GM19099 (cell line): Measurements from ENCODE around the gene PPP4R3A.
A peak's percentile ranks its signal among the peaks of the same experiment; 100 is the strongest.

ENCODE experiments used
- POLR2A ChIP-seq: IDR thresholded peaks from 3 replicates; pipeline ENCODE4 v1.6.1; 2011; ENCODE audit warnings: low read depth; ENCODE audit not compliant: insufficient read length; ENCODE audit errors: extremely low read depth

Gene PPP4R3A

DNA sequence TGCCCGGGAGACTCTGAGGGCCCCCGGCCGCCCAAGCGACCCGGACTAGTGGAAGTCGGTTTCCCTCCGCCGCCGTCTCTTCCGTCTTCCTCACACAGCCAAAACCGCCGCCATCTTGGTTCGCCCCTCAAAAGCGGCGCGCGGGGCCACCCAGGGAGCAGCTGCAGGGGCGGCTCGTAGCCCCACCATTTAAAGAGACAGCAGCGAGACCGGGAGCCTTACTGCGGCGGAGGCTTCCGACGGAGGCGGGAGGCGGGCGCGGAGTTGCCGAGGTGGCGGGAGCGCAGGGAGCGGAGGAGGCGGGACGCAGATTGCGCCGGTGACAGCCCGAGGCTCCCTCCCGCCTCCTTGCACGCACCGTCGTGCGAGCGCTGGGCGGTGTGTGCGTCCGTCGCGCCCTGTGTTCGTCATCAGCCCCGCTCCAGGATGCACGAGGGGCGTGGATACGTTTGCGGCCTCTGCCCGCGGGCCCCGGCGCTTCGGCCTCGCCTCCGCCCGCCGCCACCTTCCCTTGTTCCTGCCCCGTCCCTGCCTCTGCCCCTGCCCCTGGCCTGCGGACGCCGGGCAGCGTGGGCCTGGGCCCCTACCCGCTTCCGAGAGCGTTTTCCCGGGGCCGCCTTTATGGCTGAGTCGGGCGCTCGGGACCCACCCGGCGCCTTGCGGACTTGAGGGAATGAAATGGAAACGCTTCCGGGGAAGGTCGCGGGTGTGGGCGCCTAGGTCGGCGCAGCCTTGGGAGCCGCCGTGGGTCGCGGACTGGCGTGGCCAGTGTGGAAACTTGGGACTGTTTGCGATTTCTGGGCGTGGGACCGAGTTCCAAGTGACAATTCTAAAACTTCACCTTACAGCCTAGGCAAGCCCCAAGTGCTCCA, at the start of gene PPP4R3A:
PPP4R3A (minus strand) TSS at position 140 of the 872 bp plus-strand sequence. CDS start 663 bp downstream, outside the sequence.
- TF ChIP-seq POLR2A, result peak; percentile 89

DNA sequence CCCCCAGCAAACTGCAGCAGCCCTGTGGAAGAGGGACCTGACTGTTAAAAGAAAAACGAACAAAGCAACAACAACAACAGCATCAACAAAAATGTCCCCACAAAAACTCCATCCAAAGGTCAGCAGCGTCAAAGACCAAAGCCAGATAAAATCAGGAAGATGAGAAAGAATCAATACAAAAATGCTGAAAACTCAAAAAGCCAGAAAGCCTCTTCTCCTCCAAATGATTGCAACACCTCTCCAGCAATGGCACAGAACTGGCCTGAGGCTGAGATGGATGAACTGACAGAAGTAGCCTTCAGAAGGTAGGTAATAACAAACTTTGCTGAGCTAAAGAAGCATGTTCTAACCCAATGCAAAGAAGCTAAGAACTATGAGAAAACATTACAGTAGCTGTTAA, 45.4 kb upstream of the PPP4R3A start:
- TF ChIP-seq POLR2A, result no peak

DNA sequence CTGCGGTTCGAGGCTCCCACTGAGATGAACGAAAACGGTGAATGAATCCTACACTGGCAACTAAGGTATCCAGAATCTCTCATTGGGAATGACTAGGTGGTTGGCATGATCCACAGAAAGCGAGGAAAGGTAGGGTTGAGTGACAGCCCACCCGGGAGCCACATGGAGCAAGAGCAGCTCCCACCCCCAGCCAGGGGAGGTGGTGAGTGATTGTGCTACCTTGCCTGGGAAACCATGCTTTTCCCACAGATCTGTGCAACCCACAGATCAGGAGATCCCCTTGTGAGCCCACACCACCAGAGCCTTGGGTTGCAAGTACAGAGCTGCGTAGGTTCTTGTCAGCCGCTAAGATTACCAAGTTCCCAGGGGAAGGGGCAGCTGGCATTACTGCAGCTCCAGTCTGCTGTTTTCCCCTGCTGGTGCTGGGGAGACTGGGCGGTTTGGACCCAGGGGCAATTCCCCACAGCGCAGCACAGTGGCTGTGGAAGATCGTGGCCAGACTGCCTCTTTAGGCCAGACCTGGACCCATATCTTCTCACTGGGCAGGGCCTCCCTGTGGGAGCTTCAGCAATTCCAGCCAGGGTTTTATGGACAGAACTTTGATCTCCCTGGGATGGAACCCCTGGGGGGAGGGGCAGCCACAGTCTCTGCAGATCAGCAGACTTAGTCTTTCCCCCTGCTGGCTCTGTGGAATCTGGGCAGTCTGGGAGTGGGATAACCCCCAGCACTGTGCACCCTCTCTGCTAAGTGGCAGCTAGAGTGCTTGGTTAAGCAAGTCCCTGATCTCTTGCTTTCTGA, 44.6 kb upstream of the PPP4R3A start:
- TF ChIP-seq POLR2A, result no peak

DNA sequence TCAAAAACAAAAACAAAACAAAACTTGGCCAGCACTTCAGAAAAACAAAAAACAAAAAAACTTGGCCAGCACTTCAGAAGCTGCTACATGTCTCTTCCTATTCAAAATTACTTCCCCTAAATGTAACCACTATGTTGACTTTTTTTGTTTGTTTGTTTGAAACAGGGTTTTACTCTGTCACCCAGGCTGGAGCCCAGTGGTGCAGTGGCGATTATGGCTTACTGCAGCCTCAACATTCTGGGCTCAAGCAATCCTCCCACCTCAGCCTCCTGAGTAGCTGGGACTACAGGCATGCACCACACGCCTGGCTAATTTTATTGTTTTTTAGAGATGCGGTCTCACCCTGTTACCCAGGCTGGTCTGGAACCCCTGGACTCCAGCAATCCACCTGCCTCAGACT, 38.0 kb upstream of the PPP4R3A start:
- TF ChIP-seq POLR2A, result no peak

DNA sequence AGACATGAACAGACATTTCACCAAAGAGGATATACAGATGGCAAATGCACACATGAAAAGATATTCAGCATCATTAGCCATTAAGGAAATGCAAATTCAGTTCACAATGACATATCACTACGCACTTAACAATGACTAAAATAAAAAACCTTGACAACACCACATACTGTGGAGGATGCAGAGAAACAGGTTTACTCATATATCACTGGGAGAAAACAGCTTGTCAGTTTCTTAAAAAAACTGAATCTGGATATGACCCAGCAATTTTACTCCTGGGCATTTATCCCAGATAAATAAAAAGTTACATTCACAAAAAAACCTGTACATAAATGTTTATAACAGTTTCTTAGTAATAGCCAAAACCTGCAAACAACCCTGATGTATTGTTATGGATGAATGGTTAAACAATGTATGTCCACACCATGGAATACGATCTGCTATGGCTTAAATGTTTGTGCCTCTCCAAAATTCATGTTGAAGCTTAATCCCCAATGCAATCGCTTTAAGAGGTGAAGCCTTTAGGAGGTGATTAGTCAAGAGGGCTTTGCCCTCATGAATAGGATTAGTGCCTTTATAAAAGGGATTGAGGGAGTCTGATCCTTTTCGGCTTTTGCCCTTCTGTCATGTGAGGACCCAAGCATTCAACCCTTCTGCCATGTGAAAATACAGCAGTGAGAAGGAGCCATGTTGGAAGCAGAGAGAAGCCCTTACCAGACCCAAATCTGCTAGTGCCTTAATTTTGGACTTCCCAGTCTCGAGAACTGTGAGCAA, 36.0 kb upstream of the PPP4R3A start:
- TF ChIP-seq POLR2A, result no peak

DNA sequence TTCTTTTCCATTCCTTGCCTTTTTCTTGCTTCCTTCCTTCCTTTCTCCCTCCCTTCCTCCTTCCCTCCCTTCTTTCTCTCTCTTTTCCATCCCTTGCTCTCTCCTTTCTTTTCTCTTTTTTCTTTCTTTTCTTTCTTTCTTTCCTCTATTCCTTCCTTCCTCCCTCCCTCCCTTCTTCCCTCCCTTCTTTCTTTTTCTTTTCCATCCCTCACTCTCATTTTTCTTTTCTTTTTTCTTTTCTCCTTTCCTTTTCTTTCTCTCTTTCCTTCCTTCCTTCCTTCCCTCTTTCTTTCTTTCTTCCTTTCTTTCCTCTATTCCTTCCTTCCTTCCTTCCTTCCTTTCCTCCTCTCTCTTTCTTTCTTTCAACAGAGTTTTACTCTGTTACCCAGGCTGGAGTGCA, 35.1 kb upstream of the PPP4R3A start:
- TF ChIP-seq POLR2A, result no peak

DNA sequence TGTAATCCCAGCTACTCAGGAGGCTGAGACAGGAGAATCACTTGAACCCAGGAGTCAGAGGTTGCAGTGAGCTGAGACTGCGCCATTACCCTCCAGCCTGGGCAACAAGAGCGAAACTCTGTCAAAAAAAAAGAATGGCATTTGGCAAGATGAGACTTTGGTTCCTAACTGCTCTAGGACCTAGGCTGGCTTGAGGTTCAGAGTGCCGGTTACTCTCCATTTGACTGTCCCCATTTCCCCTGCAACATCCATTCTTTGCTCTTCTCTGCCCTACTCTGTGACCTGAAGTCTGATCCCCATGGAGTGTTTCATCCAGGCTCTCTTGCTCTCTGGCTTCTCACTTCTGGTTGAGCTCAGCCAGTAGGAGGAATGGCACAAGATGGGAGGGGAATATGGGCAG, 26.2 kb upstream of the PPP4R3A start:
- no peak for TF ChIP-seq POLR2A

DNA sequence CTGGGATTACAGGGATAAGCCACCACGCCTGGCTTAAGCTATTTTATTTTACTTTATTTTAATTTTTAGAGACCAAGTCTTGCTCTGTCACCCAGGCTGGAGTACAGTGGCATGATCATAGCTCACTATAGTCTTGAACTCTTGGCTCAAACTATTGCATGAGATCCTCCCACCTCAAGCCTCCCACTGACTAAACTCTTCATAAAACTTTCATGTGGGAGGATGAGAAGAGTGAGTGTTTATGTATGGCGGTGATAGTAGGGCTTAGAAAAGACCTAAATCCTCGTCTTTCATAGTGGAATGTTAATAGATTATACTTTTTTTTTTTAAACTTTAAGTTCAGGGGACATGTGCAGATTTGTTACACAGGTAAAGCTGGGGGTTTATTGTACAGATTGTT, 23.5 kb upstream of the PPP4R3A start:
- TF ChIP-seq POLR2A, result no peak

DNA sequence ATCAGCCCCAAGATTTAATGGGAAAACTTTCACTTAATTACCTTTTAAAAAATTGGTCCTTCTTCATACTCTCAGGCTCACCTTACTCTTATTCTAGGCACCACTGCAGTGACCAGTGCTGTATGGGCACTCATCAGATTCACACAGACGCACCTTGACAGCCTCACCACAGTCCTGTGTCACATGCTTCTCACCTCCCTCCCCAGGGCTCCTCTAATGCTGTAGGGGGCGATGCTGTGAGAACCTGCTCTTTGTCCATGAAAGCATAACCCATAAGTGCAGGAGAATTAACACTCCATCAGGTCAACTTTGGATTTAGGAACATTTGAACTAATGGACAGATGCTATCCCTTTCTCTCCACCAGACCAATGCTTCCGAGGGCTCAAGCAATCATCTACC, 13.9 kb upstream of the PPP4R3A start:
- TF ChIP-seq POLR2A, result no peak

DNA sequence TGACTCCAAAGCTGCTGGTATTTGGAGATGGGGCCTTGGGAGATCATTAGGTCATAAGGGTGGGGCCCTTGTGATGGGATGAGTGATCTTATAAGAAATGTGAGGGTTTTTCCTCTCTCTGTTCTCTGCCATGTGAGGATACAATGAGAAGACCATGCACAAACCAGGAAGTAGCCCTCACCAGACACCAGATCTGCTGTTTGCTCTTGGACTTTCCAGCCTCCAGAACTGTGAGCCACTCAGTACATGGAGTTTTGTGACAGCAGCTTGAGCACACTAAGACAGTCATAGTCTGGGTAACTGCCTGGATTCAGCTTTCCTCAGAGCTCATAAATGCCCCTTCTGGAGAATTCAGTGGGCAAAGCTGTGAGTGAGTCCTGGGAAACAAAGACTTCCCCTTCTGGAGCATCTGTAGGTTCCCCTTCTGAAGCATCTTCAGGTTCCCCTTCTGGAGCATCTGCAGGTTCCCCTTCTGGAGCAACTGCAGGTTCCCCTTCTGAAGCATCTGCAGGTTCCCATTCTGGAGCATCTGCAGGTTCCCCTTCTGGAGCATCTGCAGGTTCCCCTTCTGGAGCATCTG, 11.0 kb upstream of the PPP4R3A start:
- no peak for TF ChIP-seq POLR2A

DNA sequence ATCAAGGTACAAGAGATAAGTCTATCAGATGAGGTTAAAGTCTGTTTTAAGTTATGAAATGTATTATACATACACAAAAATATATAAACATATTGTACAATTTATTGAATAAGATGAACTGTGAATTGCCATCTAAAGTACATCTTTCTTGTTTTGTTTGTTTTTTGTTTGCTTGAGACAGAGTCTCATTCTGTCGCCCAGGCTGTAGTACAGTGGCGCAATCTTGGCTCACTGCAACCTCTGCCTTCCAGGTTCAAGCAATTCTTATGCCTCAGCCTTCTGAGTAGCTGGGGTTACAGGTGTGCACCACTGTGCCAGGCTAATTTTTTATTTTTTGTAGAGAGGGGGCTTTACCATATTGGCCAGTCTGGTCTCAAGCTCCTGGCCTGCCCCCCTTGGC, 10.0 kb upstream of the PPP4R3A start:
- no peak for TF ChIP-seq POLR2A

DNA sequence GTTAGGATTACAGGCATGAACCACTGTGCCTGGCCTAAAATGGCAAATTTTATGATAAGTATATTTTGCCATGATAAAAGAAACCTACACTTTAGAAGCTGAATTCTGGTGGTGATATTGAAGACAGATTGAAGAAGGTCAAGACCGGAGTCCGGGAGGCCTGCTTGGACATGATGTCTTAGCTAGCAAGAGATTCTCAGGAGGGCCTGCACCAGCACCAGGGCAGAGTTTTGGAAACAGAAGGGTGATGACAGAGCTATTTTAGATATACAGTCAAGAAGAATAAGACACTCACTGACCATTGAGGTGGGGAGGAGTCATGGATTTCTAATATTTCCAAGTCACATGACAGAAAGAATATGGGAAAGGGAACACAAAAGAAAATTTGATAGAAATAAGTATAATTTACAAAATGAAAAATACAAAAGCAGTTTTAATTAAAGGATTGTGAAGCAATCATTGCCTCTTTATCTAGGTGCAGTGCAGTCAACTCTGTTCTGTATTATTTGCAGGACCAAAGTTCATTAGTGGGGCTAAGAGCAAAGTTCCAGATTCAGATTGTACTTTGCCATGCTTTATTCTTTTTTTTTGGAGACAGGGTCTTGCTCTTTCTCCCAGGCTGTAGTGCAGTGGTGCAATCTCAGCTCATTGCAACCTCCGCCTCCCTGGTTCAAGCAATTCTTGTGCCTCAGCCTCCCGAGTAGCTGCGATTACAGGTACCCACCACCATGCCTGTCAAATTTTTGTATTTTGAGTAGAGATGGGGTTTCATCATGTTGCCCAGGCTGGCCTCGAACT, 9.3 kb upstream of the PPP4R3A start:
- TF ChIP-seq POLR2A, result no peak

DNA sequence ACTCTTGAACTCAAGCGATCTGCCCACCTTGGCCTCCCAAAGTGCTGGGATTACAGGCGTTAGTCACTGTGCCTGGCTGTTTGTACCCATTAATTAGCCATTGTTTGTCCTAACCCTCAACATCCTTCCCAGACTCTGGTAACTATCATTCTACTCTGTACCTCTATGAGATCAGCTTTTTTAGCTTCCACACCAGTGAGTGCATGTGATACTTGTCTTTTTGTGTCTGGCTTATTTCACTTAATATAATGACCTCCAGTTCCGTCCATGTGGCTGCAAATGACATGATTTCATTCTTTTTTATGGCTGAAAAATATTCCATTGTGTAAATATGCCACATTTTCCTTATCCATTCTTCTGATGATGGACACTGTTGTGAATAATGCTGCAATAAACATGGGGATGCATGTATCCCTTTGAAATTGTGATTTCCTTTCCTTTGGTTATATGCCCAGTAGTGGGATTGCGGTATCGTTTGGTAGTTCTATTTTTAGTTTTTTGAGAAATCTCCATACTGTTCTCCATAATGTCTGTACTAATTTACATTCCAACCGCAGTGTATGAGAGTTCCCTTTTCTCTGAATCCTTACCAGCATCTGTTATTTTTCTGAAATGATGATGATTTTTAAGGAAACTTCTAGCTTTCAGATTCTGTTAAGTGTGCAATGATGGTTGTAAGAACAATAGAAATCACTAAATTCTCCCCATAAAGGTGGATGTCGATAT, 6.7 kb upstream of the PPP4R3A start:
- TF ChIP-seq POLR2A, result no peak
